Limb (tissue), 2 donors: Measurements from ENCODE around the gene SUPT4H1.
A peak's percentile ranks its signal among the peaks of the same experiment; 100 is the strongest.

Experiments used
- DNase-seq, 2 donors: peaks; one replicate each; pipeline ENCODE4 v3.0.0-alpha.2; 2016; ENCODE audit errors: extremely low spot score in 2 of 2

The SUPT4H1 gene

DNA sequence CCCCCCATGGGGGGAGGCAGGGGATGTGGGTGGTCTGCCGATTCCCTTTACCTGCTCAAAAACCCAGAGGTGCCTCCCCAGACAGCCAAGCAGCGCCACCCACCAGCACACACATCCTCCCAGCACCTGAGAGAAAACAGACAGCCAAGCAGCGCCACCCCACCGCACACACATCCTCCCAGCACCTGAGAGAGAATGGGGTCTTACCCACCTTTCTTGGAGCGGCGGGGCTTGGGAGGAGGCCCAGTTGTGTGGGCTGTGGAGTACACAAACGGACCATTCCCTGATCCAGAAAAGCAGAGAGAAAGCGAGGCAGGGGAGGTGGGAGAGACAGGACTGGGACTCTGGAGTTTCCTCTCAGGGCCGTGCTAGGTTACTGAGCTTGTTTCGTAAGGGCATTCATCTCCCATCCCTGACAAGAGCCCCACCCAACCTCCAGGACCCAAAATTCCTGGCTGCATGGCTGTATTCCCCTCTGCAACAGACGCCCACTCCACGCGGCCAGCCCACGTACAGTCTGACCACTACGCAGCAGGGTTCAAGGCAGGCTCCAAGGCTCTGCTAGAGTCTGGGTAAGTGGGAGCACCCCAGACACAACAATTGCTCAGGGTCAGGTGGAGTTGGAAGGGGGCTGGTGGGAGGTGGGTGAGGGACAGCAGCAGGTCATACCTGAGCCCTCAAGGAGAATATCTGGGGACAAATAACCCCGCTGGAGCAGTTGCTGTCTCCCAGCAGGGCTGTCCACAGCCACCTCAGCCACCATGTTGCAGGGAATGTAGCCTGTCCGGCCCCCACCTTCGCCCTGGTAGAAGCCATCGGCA is 45.7 kb downstream of the SUPT4H1 start:
- DNase-seq: no peak

DNA sequence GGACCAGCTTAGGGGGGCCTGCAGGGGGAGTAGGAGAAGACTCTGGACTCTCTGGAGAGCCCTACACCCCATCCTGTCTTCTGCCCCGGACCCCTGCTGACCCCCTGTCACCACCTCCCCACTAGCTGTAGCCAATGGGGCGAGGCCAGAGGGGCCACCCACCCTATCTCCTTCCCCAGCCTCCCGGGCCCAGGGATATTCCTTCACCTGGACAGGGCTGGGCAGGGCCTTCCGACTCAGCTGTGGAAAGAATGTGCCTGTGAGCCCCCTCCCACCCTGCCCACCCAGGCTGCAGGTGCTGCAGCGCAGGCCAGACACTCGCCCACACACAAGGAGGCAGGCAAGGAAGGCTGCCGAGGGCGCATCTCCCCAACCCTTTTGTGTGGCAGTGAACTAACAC is 46.4 kb downstream of the SUPT4H1 start:
- DNase-seq: no peak

DNA sequence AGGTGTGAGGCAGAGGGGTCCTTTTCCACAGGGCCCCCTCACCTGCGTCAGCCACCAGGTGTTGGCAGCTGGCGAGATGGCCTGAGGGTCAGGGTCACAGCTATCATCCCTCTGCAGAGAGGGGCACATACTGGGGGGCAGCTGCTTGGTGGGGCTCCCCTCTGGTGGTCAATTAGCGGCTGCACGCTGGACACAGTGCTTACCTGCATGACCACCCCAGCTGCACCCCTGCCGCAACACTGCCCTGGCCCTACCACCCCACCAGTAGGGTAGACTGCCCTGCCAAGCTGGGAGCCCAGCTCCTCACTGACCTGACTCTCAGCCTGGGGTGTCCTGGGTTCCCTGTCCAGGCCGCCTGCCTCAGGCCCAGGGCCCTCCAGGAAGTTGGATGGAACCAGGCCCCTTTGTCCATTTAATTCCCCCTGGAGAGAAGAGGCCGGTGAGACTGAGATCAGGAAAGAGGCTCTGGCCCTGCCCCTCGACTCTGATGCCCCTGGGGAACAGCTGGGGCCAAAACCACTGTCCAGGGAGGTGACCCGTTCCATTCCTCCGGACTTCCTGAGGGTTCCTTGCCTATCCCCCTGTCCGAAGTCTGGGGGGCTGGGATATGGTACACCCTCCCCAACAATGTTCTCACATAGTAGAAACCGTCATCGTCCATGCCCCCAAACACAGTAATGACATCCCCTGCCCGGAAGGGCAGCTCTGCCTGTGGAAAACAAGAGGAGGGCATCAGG is 47.1 kb downstream of the SUPT4H1 start:
- DNase-seq: peak in 1 of 2 donors; percentile 29

DNA sequence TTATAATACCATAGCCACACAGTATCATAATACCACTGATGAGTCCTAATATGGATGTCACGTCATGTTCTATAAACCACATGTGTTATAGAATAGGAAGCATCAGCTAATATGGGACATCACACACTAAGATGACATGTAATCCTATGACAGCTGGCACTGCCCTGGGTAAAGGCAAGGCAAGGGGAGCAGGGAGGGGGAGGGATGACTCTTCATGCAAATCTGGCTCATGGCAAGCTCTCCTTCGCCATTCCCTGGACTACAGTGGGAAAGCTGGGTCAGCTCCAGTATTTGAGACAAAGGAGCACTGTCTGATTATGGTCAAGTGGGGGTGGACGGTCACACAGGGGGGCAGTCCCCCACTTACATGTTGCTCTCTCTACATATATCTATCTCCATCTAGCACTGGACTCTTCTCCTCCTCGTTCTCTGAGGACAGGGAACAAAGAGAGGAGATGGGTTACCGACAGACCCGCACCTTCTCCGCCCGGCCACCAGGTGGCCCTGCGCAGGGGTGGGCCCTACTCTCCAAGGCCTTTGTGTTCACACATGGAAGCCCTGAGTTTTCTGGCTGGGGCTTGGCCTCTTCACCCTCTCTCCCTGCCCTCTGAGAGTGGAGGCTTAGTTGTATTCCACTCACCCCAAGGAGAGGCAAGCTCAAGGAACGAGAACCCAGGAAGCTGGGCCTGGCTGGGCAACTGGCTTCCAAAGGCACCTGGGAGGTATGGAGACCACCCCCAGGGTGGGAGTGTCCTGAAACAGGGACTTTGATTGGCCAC is 47.8 kb downstream of the SUPT4H1 start:
- DNase-seq: peak in 1 of 2 donors; percentile 36

DNA sequence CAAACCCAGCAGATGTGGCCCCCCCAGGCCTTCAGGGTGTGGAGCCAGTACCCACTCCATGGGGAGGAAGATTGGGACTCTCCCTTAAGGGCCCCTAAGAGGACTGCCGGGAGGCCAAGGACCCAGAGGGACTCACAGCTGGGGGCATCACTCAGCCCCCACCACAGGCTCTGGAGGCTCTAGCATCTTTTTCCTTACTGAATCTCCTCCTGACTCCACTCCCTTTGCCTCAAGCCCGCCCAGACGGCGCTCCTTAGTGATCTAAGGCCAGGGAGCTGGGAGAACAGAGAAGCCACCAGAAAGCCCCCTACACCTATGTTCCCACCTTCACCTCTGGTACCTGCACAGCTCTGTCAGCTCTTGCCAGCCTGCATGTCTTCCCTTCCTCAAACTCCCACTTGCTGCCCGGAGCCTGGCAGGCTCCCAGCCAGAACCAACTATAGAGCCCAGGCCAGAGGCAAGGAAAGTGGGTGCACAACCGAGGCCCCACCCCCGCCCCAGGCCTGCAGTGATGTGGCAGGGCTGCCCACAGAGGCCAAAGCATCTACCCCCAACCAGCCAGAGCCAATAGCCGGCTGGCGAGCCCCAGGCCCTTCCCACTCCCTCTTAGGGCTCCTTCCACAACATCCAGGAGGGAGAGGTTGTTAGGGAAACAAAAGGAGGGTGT is 48.9 kb downstream of the SUPT4H1 start:
- DNase-seq: no peak

DNA sequence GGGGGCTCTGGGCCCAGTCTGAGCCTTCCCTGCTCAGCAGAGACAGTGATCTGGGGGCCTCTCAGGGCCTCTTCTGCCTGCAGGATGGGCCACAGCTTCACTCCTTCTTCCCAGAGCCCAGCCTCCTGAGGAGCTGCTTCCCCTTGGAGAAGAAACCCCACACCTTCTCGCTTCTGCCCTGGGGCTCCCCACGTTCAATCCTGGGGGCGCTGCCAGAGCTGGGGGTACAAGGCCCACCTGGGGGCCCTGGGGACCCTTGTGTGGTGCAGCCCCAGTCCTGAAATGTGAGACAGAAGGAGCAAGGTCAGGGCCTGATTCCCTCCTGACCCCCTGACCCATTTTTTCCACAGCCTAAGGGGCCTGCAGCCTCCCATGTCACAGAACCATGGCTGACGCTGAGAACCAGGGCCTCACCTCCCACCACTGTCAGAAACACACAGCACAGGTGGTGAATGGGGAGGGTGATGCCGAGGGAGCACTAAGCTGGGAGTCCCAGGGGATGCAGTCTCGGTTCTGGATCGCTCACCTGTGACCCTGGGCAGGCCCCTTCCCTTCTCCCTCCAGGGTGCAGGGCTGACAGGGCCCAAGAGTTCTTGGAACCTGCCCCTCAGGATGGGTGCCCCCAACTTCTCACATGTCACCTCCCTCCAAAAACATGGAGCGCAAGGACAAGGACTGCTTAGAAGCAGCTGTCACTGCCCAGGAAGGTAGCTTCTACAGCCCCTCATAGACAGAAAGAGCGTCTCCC is 49.7 kb downstream of the SUPT4H1 start:
- no peak for DNase-seq

DNA sequence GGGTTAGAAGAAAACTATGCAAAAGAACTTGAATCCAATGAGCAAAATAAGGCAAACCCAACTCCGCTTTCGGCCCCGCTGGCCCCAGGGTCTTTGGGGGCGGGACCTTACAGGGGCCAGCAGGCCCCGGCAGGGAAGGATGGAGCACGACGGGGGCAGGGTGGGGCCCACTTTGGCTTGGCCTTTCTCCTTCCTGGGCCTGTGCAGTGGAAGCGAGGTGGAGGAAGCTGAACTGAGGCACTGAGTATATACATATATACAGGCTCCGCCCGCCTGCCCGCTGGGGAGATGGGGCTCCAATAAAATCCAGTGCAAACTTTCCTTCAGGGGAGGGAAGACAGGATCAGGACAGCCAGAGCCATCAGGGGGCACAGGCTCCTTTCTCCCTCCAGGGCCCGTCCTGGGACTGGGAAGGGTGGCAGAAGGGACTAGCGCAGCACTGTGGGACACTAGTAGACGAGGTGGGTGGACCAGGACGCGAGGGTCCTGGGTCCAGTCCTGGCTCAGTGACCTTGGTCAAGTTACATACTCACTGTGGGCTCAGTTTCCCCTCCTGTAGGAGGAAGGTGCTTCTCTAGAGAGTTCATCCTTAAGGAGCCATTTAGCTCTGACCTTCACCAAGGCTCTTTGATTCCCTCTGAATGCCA is 50.4 kb downstream of the SUPT4H1 start:
- no peak for DNase-seq

DNA sequence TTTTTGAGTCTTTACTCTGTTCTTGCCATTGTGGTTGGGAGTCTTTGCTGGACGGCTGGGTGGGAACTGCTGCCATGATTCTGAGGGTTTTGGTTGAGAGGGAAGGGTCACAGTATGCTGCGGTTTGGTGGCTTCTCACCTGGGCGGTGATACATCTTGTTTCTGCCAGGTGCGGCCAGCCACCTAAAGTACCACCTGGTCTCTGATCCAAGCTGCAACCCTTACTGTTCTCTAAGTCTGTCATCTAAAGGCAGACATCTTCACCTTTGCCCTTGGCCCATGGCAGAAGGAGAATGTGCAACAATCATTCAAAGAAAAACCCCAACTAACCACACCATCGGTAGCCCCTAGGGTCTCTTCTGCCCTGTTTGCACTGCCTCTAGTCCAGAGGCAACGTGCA is 51.7 kb downstream of the SUPT4H1 start:
- no peak for DNase-seq
